ENCODE results near the gene TSC22D4. TPM values are rescaled to one million over a fixed set of nuclear protein-coding genes. Genes with fewer than 3 reads are reported as not detected.
A peak's percentile ranks its signal among the peaks of the same experiment; 100 is the strongest.

TSC22D4 gene
- total and polyA plus RNA-seq, 9 of the 15 experiments (the other 6 are each of a cell fraction or from before 2014, with no cell fraction given) = 0.37 to 107 (median 28.7) TPM

DNA sequence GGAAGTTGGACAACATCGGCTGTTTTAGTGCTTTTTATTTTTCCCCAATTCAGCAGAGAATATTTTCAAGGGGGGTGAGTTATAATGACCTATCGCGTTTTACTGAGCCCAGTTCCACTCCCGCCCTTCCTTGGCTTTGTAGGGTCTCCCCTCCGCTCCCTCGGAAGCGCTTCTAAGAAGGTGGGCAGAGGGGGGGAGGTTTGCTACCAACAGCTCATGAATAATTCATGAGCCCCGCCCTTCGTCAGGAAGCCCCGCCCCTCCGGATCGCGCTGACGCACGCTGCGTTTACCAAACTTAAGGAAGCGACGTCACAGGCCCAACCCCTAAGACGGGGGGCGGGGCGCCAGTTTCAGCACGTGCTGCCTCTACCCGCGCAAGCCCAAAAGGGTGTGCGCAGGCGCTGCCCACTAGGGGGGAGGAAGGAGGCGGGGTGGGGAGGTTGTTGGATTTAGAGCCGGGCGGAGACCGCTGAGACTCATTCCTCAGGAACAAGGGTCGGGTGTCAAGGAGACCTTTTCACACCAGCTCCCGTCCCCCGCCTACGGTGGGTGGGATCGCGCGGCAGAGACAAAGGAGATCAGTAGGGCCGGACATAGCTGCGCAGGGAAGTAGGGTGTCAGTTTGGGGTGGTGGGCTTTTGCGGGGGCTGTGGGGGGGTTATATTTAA, 49.9 kb downstream of the TSC22D4 start (continued):
- TF ChIP-seq ZNF764 (CRISPR knock-in tag; IDR thresholded peaks at IDR 0.05; ENCODE audit: low read depth) = 0 out of 2 replicates have a peak, but pooled peaks have one; percentile 66
- peak; percentile 95 for TF ChIP-seq L3MBTL2 (IDR thresholded peaks at IDR 0.05)
- TF ChIP-seq MAFF (IDR thresholded peaks at IDR 0.05; ENCODE audit: low read length) = peak; percentile 59; the same call in 1 of the 2 replicates
- TF ChIP-seq, protein P1, sequence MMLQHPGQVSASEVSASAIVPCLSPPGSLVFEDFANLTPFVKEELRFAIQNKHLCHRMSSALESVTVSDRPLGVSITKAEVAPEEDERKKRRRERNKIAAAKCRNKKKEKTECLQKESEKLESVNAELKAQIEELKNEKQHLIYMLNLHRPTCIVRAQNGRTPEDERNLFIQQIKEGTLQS (IDR thresholded peaks at IDR 0.05) = peak; percentile 56; the same call in 1 of the 2 replicates
- TF ChIP-seq, protein P1 (CRISPR knock-in tag; conservative IDR thresholded peaks at IDR 0.05) = peak; percentile 37
- TF ChIP-seq TEAD1 (CRISPR knock-in tag; IDR thresholded peaks at IDR 0.05) = peak in 1 of 2 experiments; percentile 18; a peak in 2 of 4 replicates
- peak; percentile 92 for TF ChIP-seq FOXM1 (IDR thresholded peaks at IDR 0.05; ENCODE audit: low read depth)
- TF ChIP-seq FOXM1 (CRISPR knock-in tag; IDR thresholded peaks at IDR 0.05; ENCODE audit: low read depth) = no peak; the same call in 1 of the 2 replicates
- TF ChIP-seq ZNF586 (CRISPR knock-in tag; conservative IDR thresholded peaks at IDR 0.05) = no peak
- peak; percentile 82; the same call in 1 of the 2 replicates for TF ChIP-seq HLTF (IDR thresholded peaks at IDR 0.05)
- peak; percentile 63; the same call in 1 of the 2 replicates for TF ChIP-seq ZNF551 (CRISPR knock-in tag; IDR thresholded peaks at IDR 0.05)
- TF ChIP-seq, protein P2, sequence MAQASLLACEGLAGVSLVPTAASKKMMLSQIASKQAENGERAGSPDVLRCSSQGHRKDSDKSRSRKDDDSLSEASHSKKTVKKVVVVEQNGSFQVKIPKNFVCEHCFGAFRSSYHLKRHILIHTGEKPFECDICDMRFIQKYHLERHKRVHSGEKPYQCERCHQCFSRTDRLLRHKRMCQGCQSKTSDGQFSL (CRISPR knock-in tag; IDR thresholded peaks at IDR 0.05) = peak; percentile 87
- TF ChIP-seq, protein P2 (tag; IDR thresholded peaks at IDR 0.05) = peak in 1 of 2 experiments; percentile 92; a peak in 2 of 4 replicates
- peak; percentile 44 for TF ChIP-seq NFRKB (IDR thresholded peaks at IDR 0.05; ENCODE audit: low read depth)
- peak; percentile 97 for TF ChIP-seq LCOR (CRISPR knock-in tag; IDR thresholded peaks at IDR 0.05)
- peak; percentile 81 for TF ChIP-seq JUND (IDR thresholded peaks at IDR 0.05; ENCODE audit: borderline replicate concordance, low read depth, low read length)
- TF ChIP-seq JUND (tag; IDR thresholded peaks at IDR 0.05; ENCODE audit: borderline replicate concordance, low read depth, low read length) = peak; percentile 4; the same call in 1 of the 3 replicates
- TF ChIP-seq, protein P3, sequence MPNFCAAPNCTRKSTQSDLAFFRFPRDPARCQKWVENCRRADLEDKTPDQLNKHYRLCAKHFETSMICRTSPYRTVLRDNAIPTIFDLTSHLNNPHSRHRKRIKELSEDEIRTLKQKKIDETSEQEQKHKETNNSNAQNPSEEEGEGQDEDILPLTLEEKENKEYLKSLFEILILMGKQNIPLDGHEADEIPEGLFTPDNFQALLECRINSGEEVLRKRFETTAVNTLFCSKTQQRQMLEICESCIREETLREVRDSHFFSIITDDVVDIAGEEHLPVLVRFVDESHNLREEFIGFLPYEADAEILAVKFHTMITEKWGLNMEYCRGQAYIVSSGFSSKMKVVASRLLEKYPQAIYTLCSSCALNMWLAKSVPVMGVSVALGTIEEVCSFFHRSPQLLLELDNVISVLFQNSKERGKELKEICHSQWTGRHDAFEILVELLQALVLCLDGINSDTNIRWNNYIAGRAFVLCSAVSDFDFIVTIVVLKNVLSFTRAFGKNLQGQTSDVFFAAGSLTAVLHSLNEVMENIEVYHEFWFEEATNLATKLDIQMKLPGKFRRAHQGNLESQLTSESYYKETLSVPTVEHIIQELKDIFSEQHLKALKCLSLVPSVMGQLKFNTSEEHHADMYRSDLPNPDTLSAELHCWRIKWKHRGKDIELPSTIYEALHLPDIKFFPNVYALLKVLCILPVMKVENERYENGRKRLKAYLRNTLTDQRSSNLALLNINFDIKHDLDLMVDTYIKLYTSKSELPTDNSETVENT (CRISPR knock-in tag; IDR thresholded peaks at IDR 0.05) = peak; percentile 89
- peak; percentile 89 for TF ChIP-seq EP400 (IDR thresholded peaks at IDR 0.05)
- 0 out of 2 replicates have a peak, but pooled peaks have one; percentile 11 for TF ChIP-seq CBFA2T2 (conservative IDR thresholded peaks at IDR 0.05)
- TF ChIP-seq, protein P4, sequence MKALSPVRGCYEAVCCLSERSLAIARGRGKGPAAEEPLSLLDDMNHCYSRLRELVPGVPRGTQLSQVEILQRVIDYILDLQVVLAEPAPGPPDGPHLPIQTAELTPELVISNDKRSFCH (CRISPR knock-in tag; IDR thresholded peaks at IDR 0.05) = no peak
- TF ChIP-seq, protein P4 (tag; IDR thresholded peaks at IDR 0.05) = no peak
- TF ChIP-seq ZC3H8 (IDR thresholded peaks at IDR 0.05) = 0 out of 2 replicates have a peak, but pooled peaks have one; percentile 48

All from K562 (cell line).